GM21515 (cell line): ENCODE results near the gene ZFP36L1.
A peak's percentile ranks its signal among the peaks of the same experiment; 100 is the strongest.

Experiments
- ATAC-seq: cut with Tn5 transposase; IDR thresholded peaks from one replicate; pipeline ENCODE4 v1.9.1; 2021; ENCODE audit not compliant: unreplicated experiment

The ZFP36L1 gene

GRCh38 chr14:68792979-68793733 lies at the start of gene ZFP36L1:
TSS of gene ZFP36L1 (minus strand) at chr14:68793067. CDS start at chr14:68792938, 129 bp downstream.
- ATAC-seq = peak; percentile 35

GRCh38 chr14:68842298-68842697 lies 49.4 kb upstream of the ZFP36L1 start:
- ATAC-seq = no peak

DNA sequence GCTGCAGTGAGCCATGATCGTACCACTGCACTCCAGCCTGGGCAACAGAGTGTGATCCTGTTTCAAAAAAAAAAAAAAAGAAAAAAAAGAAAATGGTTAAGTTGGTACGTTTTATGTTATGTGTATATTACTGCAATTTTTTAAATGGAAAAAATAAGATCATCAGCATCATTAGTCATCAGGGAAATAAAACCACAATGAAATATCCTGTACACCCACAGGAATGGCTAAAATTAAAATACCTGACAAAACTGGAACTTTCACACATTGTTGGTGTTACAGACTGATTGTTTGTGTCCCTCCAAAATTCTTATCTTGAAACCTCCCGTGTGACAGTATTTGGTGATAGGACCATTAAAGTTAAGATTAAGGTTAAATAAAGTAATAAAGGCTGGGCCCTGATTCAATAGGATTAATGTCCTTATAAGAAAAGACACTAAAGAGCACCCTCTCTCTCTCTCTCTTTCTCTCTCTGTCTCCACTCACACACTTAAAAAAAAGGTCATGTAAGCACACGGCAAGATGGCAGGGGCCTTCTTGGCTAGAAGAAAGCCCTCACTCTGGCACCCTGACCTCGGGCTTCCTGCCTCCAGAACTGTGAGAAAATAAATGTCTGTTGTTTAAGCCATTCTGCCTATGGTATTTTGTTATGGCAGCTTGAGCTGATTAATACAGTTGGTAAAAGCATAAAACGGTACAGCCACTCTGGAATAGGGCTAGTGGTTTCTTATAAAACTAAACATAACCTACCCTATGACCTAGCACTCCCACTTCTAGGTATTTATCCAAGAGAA lies 48.3 kb upstream of the ZFP36L1 start:
- ATAC-seq = no peak

GRCh38 chr14:68840454-68840853 lies 47.6 kb upstream of the ZFP36L1 start:
- ATAC-seq = no peak

GRCh38 chr14:68836082-68836481 lies 43.2 kb upstream of the ZFP36L1 start:
- ATAC-seq = no peak

DNA sequence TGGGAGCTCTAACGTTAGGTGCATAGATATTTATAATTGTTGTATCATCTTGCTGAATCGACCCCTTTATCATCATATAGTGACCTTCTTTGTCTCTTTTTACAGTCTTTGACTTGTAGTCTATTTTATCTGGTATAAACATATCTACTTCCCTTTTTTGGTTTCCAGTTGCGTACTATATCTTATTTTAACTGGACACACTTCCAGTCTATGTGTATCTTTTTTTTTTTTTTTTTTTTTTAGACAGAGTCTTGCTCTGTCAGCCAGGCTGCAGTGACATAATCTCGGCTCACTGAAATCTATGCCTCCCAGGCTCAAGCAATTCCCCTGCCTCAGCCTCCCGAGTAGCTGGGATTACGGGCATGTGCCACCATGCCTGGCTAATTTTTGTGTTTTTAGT lies 41.9 kb upstream of the ZFP36L1 start:
- no peak for ATAC-seq

DNA sequence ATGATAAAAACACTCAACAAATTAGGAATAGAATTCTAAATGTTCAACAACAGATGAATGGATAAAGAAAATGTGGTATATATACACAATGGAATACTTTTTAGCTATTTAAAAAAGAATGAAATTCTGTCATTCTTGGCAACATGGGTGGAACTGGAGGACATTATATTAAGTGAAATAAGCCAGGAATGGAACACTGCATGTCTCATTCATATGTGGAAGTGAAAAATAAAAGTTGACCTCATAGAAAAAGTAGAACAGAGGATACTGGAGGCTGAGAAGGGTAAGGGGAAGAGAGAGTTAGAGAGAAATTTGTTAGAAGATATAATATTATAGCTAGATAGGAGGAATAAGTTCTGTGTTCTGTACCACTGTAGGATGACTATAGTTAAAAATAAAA lies 35.8 kb upstream of the ZFP36L1 start:
- no peak for ATAC-seq

- ATAC-seq = no peak
Measured at GRCh38 chr14:68825729-68826128, 32.9 kb upstream of the ZFP36L1 start.

GRCh38 chr14:68824517-68825347 lies 31.9 kb upstream of the ZFP36L1 start:
- no peak for ATAC-seq

DNA sequence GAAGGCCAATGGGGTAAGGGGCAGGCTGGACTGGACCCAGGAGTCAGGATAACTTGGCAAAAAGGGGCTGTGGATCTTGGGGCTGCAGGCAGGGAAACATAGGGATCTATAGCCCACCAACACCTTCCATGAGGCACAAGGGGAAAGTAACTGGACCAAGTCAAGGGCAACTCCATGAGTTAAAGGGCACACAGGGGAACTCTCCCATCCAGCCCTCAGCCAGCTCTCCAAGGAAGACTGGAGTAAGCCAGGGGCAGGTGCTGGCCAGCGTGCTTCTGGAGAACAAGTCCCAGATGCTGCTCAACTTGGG lies 31.3 kb upstream of the ZFP36L1 start:
- ATAC-seq = no peak

DNA sequence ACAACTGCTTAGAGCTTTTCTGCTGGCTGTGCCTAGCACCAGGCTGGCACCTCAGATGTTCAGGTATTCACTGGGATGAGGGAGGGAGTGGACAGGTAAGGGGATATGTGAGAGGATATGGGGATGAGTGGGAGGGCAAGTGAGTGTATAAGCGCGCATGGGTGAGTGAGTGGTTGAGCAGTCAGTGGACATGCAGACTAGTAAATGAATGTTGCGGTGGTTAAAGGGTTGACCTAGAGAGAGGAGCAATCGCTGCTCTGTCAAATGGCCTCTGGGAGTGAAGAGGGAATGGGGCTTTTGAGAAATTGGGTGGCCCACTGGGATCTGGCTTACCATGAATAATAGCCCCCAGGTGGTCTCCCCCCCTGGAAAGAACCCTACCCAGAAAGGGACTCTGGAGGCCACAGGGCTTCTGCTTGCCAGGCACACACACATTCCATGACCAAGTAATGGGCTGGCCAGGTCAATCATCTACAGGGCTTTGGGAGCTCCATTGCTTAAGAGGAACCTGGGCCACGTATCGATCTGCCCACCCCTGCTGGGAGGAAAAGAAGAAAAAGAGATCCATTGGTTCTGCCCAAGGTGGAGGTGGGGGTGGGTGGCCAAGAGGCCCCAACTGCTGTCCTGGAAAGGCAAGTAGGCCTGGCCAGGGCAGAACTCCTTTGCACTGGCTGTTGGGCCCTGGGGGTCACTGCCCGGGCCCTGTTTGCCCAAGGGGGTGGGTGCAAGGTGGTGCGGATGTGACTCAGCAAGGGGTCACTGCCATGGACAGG lies 30.8 kb upstream of the ZFP36L1 start:
- ATAC-seq = no peak

DNA sequence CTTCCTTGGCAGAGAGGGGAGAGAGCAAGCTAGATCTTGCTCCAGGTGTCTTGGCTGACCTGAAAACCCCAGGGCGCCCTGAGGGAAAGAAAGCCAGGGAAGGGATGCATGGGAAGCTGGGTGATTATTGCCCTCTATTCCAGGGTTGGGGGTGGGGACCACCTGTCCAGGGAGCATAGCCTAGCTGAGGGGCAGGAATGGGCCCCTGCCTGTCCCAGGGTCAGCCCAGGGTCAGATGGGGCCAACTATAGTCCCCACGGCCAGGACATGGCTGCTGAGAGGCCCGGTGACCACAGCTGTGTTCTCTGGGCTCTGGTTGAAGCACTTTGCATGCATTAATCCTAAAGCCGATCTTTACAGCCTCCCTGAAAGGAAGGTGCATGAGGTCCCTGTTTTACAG lies 30.1 kb upstream of the ZFP36L1 start:
- no peak for ATAC-seq

- ATAC-seq = peak; percentile 65
Measured at GRCh38 chr14:68822132-68822651, 29.3 kb upstream of the ZFP36L1 start.

DNA sequence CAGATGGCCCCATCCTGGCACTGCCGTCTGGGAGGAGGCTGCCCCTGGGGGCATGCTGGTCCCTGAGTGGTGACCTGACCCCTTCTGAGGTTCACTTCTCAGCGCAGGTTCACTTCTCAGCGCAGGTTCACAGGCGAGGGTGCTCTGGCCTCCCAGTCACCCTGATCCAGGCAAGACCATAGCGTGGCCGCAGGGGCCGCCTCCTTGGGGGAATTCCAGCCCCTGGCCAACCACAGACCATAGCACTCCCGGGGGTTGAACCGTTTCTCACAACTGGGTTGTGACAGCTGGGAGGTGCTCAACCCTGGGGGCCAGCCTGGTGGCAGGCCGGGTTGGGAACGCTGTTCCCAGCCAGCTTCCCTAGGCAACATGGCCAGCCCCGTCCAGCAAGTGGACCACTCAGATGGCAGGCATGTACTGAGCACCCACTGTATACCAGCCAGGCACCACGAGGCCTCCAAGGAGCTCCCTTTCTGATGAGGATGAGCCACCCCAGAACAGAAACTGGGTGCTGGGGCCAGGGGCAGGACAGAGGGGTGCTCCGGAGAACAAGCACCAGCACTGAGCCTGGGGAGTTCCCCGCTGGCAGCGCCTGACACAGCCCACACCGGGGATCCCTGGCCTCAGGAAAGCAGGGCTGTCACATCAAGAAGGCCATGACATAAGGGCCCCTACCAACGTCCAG lies 28.3 kb upstream of the ZFP36L1 start:
- peak; percentile 24 for ATAC-seq

DNA sequence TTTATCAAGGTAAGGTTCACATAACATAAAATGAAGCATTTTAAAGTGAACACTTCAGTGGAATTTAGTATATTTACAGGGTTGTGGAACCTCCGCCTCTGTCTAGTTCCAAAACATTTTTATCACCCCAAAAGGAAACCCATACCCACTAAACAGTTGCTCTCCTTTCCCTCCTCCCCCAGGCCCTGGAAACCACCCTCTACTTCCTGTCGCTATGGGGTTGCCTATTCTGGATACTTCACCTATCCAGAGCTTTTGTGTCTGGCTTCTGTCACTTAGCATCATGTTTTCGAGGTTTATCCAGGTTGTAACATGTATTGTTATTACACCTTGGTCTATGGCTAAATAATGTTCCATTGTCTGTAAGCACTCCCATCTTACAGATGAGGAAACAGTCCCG lies 27.7 kb upstream of the ZFP36L1 start:
- ATAC-seq = no peak

DNA sequence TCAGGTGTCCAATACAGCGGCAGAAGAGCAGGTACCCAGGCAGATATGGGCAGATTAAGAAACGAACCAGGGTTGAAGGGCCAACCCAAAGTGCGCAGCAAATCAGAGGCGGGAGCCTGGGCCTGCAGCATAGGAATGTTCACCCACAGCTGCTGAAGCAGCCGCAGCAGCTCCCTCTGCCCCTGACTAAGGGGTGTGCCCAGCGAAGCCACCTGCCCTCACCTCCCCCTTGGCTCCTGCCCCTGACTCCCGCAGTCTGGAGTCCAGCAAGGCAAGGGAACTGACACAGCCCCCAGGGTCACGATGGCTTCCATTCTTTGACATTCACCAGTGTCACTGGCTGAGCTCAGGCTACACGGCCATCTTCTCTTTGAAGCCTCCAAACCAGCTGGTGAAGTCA lies 27.3 kb upstream of the ZFP36L1 start:
- ATAC-seq = no peak

- ATAC-seq = no peak
Measured at GRCh38 chr14:68819260-68819691, 26.4 kb upstream of the ZFP36L1 start.

DNA sequence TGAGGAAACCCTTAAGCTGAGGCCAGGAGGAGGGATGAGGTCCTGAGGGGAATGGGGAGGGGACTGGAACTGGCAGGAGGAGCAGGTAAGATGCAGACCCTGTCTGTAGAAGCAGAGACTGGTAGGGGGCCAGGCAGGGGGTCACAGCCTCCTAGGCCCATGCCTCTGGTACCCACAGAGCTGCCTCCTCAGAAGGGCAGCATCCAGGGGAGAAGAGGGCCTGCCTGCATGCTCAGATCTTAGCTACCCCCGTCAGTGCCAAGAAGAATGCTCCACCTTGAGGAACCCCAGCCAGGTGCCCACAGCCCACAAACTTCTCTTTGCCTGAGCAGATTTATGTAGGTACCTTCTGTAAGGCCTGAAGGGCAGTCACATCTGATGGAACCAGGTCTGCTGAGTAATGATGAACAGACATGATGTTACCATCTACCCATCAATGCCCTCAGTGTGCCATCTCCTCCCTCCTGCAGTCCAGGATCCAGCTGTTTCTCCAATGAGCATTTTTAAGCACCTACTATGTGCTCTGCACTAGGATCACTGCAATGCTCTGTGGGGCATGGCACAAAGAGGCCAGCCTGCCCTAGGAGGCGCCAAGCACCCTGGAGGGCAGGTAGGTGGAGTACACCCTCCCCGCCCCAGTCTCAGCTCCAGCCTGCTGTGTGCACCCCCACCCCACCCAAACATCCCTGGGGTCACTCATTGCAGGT lies 24.8 kb upstream of the ZFP36L1 start:
- ATAC-seq = no peak

- ATAC-seq = no peak
Measured at GRCh38 chr14:68816943-68817430, 24.1 kb upstream of the ZFP36L1 start.
